ENCODE results near the gene SLC25A13.

Gene SLC25A13

GRCh38 chr7:96221888-96222287, 100.0 kb downstream of the SLC25A13 start:
- no peak overlapping the region for H3K4me3 ChIP-seq (ENCODE audit: low read depth, low read length)
- DNase-seq (ENCODE audit: low read depth) = no peak

DNA sequence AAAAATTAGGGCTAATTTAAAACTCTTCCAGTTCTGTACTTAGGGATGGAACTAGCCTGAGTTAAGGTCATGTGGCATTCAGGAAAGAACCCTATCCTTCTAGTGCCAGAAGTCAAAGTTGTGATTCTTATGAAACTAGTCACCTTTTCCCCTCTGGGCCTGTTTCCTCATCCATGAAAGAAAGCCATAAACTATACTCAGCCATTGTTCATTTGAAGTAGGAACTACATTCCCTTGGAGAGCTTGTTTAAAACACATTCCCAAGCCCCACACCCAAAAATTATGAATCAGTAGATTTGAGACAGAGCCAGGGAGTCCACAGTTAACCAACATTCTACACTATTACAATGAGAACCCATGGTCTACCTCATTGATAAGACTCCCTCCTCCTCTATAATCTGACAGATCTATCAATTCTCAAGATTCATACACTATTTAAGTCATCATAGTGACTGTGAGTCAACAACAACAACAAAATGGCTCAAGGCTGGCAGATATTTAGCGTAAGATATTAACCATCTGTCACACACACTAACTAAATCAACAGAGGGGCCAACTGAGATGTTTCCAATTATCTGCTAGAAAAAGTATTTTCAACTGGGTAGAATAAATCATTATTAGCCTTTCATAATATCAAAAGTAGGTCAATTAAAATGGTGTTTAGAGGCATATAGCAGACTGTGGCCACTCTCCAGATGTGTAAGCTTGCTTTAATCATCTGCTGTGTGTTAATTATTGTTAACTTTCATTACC, 102.3 kb downstream of the SLC25A13 start:
- peak; percentile 63 for DNase-seq (ENCODE audit: low read depth)
- no peak overlapping the region for H3K4me3 ChIP-seq (ENCODE audit: low read depth, low read length)

DNA sequence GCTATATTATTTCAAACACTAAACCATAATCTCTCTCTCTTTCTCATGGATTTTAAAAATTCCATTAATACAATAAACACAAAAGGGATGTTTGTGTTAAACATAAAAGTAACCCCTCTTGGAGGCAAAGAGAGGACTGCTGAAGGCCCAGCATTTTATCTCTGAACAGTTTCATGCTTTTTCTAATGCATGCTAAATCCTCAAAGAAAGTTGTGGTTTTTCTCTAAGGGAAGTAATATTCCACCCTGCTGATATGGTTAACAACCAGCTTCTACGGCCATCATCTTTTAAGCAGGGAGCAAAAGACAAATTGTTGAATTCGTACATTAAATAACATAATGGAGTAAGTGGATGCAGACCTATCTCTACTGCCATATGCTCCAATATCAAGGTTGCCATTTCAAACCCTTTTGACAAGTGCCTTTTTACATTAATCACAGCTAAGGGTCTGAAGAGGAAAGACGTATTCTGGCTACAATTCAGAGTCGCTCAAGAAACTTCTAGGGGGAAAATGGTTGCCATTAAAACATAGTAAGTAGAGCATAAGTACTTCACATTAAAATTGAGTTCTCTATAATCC, 103.1 kb downstream of the SLC25A13 start:
- no peak overlapping the region for H3K4me3 ChIP-seq (ENCODE audit: low read depth, low read length)
- no peak for DNase-seq (ENCODE audit: low read depth)

- no peak for DNase-seq (ENCODE audit: low read depth)
- no peak overlapping the region for H3K4me3 ChIP-seq (ENCODE audit: low read depth, low read length)
Observed at GRCh38 chr7:96217147-96217546, 104.8 kb downstream of the SLC25A13 start.

DNA sequence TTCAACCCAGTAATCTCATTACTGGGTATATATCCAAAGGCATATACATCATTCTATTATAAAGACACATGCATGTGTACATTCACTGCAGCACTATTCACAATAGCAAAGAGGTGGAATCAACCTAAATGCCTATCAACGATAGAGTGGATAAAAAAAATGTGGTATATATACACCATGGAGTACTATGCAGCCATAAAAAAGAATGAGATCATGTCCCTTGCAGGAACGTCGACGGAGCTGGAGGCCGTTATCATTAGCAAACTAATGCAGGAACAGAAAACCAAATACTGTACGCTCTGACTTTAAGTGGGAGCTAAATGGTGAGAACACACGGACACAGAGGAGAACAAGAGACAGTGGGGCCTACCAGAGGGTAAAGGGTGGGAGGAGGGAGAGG, 105.5 kb downstream of the SLC25A13 start:
- no peak for DNase-seq (ENCODE audit: low read depth)

GRCh38 chr7:96212474-96212873, 109.4 kb downstream of the SLC25A13 start:
- DNase-seq (ENCODE audit: low read depth) = no peak
- H3K4me3 ChIP-seq (ENCODE audit: low read depth, low read length) = no peak overlapping the region

More for the DNA sequence above, 105.5 kb downstream of the SLC25A13 start:
- no peak overlapping the region for H3K4me3 ChIP-seq (ENCODE audit: low read depth, low read length)

- DNase-seq (ENCODE audit: low read depth) = no peak
Observed at GRCh38 chr7:96211954-96212353, 109.9 kb downstream of the SLC25A13 start.

DNA sequence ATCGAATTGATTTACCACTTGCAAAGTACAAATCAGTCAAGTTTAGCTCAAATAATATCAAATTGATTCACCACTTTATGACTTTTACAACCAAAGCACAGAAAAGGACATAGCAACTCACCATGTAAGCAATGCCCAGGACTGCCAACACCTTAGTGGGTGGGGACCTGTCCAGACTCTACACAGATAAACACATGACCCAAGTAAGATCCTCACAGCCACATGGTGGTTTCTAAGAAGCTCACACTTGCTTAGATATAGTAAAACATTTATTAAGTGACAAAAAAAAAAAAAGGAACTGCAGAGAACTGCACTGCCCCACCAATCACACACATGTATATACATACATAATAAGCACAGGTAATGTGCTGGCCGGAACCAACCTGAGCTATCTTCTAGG, 116.2 kb downstream of the SLC25A13 start:
- DNase-seq (ENCODE audit: low read depth) = no peak
- no peak overlapping the region for H3K4me3 ChIP-seq (ENCODE audit: low read depth, low read length)

More at GRCh38 chr7:96211954-96212353, 109.9 kb downstream of the SLC25A13 start:
- H3K4me3 ChIP-seq (ENCODE audit: low read depth, low read length) = no peak overlapping the region

DNA sequence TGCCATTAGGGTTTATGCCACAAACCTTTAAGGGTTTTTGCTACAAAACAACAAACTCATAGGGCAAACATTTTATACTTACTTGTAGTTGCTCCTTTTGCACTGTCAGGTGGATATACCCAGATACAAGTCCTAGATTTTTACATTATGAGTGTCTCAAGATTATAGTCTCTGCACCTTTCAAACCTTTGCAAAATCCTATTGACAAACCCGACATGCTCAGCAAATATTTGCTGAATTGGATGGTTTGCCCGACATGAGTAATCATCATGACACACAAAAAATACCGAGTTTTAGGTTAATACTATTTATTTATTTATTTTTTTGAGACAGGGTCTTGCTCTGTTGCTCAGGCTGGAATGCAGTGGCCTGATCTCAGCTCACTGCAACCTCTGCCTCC, 117.3 kb downstream of the SLC25A13 start:
- no peak for DNase-seq (ENCODE audit: low read depth)
- no peak overlapping the region for H3K4me3 ChIP-seq (ENCODE audit: low read depth, low read length)

DNA sequence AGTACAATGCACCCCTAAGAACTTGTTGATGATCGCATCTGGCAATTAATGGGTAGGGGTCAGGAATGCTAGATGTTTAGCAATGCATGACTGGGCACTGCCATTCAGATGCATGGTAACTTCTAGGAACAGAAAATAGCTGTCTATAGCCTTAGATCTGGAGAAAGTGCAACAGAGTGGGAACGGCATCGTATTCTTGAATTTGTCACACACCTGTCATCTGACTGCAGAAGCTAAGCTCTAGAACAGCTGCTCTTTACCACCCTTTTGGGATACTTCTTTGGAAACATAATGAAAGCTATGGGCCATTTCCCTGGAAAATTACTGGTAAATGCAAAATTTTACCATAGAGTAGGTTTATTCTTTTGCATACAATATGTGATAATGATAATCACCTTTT, 118.1 kb downstream of the SLC25A13 start:
- H3K4me3 ChIP-seq (ENCODE audit: low read depth, low read length) = no peak overlapping the region
- no peak for DNase-seq (ENCODE audit: low read depth)

- no peak overlapping the region for H3K4me3 ChIP-seq (ENCODE audit: low read depth, low read length)
- no peak for DNase-seq (ENCODE audit: low read depth)
Observed at GRCh38 chr7:96202102-96202501, 119.8 kb downstream of the SLC25A13 start.

DNA sequence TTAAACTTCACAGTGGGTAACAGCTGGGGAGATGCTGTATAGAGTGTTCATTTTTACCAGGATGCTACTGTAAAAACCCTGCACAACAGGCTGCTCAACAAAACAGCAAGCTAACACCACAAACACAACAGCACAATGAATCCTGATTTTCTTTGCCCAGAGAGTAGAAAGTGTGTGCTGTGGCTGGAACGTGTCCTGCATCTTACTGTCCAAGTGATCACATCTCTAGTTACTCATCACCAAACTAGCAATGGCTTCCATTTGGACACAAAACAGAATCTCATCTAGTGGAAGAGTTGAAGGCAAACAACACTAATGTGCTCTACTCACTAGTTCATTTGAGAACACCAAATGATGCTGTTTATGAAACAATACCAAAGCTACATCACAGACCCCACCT, 121.2 kb downstream of the SLC25A13 start:
- H3K4me3 ChIP-seq (ENCODE audit: low read depth, low read length) = no peak overlapping the region
- no peak for DNase-seq (ENCODE audit: low read depth)

DNA sequence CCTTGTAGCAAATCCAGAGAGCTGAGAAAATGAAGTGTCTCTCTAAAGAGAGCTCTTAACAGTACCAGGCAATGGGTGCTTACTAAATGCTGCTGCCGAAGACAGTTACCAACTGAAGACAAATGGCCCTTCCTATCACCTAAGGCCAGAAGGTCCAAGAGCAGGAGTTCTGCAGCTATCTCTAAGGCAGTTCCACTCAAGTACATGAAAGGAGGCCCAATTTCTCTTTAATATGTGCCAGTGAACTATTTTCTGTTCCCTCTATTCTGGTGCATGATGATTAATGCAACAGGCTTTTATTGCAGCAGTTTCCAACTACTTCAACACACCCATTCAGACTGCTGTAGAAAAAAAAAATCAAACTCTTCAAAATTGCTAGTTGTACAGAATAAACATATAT, 122.5 kb downstream of the SLC25A13 start:
- H3K4me3 ChIP-seq (ENCODE audit: low read depth, low read length) = no peak overlapping the region
- no peak for DNase-seq (ENCODE audit: low read depth)

GRCh38 chr7:96198047-96198636, 123.8 kb downstream of the SLC25A13 start:
- DNase-seq (ENCODE audit: low read depth) = no peak
- no peak overlapping the region for H3K4me3 ChIP-seq (ENCODE audit: low read depth, low read length)

GRCh38 chr7:96196676-96197075, 125.2 kb downstream of the SLC25A13 start:
- no peak for DNase-seq (ENCODE audit: low read depth)
- H3K4me3 ChIP-seq (ENCODE audit: low read depth, low read length) = no peak overlapping the region

DNA sequence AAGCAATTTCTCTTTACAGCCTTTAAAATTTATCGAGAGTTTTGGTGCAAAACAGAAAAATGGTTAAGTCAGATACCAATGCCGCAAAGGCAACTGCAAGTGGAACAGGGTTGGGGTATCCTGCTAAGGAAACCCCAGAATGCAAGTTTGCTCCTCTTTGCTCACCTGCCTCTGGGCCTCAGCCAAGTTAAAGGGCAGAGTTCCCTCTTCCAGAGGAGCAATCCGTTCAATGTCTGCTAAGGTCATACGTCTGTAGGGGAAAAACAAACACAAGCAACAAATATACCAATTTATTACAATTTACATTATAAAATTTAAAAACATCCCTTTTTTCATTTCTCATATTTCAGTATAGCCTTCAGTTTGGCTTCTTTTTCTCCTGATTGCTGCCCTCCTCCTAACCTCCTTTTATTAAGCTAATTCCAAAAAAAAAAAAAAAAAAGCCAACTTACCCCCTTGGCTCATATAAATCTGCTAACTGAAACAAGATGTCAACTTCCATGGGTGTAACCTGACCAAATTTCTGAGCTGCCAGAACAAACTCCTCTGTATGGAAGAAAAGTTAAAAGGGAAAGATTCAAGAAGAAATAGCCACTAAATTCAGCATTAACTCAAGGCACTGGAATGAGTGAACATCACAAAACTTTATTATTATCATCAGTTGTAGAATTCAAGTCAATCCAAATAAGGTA, 132.6 kb downstream of the SLC25A13 start:
- no peak overlapping the region for H3K4me3 ChIP-seq (ENCODE audit: low read depth, low read length)
- no peak for DNase-seq (ENCODE audit: low read depth)

DNA sequence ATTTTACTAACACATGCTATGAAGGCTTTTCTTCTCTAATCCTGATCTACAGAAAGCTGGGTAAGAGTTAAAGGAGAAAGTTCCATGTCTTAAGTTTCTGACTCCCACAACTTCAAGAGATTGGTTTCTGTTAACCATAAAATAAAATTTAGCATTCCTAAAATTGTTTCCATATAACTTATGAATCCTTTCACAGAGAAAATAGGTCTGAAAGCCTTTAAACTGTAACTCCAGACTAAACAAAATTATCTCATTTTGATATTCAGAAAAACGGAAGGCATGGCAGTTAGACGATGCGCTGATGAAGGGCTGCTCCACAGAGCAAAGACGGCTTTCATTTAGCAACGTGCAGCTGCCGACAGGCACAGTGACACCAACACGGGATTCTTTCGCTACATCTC, 133.3 kb downstream of the SLC25A13 start:
- no peak overlapping the region for H3K4me3 ChIP-seq (ENCODE audit: low read depth, low read length)
- no peak for DNase-seq (ENCODE audit: low read depth)

DNA sequence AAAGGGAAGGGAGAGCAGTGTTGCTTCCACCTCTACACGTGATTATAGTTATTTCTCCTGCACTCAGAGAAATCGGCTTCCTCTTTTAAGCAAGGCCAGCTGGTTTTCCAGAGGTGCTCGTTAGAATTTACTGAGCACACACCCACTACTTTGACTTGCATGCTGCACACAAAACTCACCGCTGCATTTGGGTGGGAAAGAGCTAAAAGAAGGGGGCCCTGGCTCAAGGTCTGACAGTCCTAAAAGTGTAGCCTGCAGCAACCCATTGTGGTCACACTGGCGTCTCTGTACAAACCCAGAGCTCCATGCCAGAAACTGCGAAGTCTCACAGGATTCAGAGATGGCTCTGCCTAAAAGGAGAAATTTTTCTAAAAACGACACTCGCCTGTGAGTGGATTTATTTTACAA, 133.7 kb downstream of the SLC25A13 start:
- no peak for DNase-seq (ENCODE audit: low read depth)
- no peak overlapping the region for H3K4me3 ChIP-seq (ENCODE audit: low read depth, low read length)

- DNase-seq (ENCODE audit: low read depth) = no peak
- no peak overlapping the region for H3K4me3 ChIP-seq (ENCODE audit: low read depth, low read length)
Observed at GRCh38 chr7:96187735-96188134, 134.2 kb downstream of the SLC25A13 start.

DNA sequence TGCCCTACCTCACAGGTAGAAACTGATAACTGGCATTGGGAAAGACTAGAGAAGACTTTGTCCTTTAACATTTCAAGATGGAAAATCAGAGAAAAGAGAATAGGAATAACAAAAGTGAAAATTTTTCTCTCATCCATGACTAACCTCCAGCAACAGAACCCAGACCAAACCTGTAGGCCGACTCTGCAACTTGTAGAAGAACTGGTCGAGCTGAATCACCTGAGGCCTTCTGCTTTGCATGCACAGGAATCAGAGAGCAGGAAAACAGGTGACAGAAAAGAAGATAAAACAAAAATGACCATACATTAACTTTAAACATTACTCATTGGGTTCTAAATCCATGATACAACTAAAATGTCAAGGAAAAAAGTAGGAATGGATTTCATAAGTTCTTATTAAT, 137.1 kb downstream of the SLC25A13 start:
- DNase-seq (ENCODE audit: low read depth) = no peak
- H3K4me3 ChIP-seq (ENCODE audit: low read depth, low read length) = no peak overlapping the region

Measured in skeletal muscle cell (primary cell).